ENCODE results near the gene NT5DC3. TPM values are rescaled to one million over a fixed set of nuclear protein-coding genes. Genes with fewer than 3 reads are reported as not detected.

The NT5DC3 gene
- total and polyA plus RNA-seq, 2 experiments from 2014 or later, result 0.91 to 1.8 TPM

- DNase-seq (ENCODE audit: low read depth in 1 of 2, low spot score in 1 of 2), result no peak
- H3K27ac ChIP-seq, result no peak overlapping the region
- H3K4me3 ChIP-seq, result no peak overlapping the region
- H3K9me3 ChIP-seq (ENCODE audit: low read depth), result no peaks in the 10 kb centered on the region
- no peaks in the 10 kb centered on the region for H3K27me3 ChIP-seq
- TF ChIP-seq CTCF (IDR thresholded peaks at IDR 0.05; ENCODE audit: low read depth, low read length), result no peak
- no peaks in the 10 kb centered on the region for H3K4me1 ChIP-seq (ENCODE audit: low read depth)
- no peaks in the 10 kb centered on the region for H3K36me3 ChIP-seq
These were observed 62.3 kb downstream of the NT5DC3 start for GRCh38 chr12:103778781-103779180.

- Histone ChIP-seq H3K9me3 (ENCODE audit: low read depth) (no peaks in the 10 kb centered on the region), H3K36me3 (no peaks in the 10 kb centered on the region), H3K27me3 (no peaks in the 10 kb centered on the region), H3K27ac (no peak overlapping the region), H3K4me1 (ENCODE audit: low read depth) (no peaks in the 10 kb centered on the region), H3K4me3 (no peak overlapping the region)
- DNase-seq (ENCODE audit: low read depth in 1 of 2, low spot score in 1 of 2), result no peak
- TF ChIP-seq CTCF (IDR thresholded peaks at IDR 0.05; ENCODE audit: low read depth, low read length), result no peak
These were observed 66.0 kb downstream of the NT5DC3 start for GRCh38 chr12:103774977-103775560.

- Histone ChIP-seq H3K4me1 (ENCODE audit: low read depth) (no peaks in the 10 kb centered on the region), H3K9me3 (ENCODE audit: low read depth) (no peaks in the 10 kb centered on the region), H3K27ac (no peak overlapping the region), H3K36me3 (no peaks in the 10 kb centered on the region), H3K4me3 (no peak overlapping the region), H3K27me3 (no peaks in the 10 kb centered on the region)
- peak in 1 of 2 donors; percentile 31 for DNase-seq (ENCODE audit: low read depth in 1 of 2, low spot score in 1 of 2)
- TF ChIP-seq CTCF (IDR thresholded peaks at IDR 0.05; ENCODE audit: low read depth, low read length), result no peak
These were observed 67.7 kb downstream of the NT5DC3 start for GRCh38 chr12:103773109-103773910.

GRCh38 chr12:103772367-103773108, 68.5 kb downstream of the NT5DC3 start:
- no peaks in the 10 kb centered on the region for H3K9me3 ChIP-seq (ENCODE audit: low read depth)
- H3K27ac ChIP-seq, result no peak overlapping the region
- H3K4me1 ChIP-seq (ENCODE audit: low read depth), result no peaks in the 10 kb centered on the region
- H3K4me3 ChIP-seq, result no peak overlapping the region
- H3K36me3 ChIP-seq, result no peaks in the 10 kb centered on the region
- TF ChIP-seq CTCF (IDR thresholded peaks at IDR 0.05; ENCODE audit: low read depth, low read length), result no peak
- H3K27me3 ChIP-seq, result no peaks in the 10 kb centered on the region
- peak in 1 of 2 donors; percentile 36 for DNase-seq (ENCODE audit: low read depth in 1 of 2, low spot score in 1 of 2)

GRCh38 chr12:103771466-103771865, 69.6 kb downstream of the NT5DC3 start:
- Histone ChIP-seq H3K4me1 (ENCODE audit: low read depth) (no peaks in the 10 kb centered on the region), H3K9me3 (ENCODE audit: low read depth) (no peaks in the 10 kb centered on the region), H3K27me3 (no peaks in the 10 kb centered on the region), H3K36me3 (no peaks in the 10 kb centered on the region), H3K4me3 (no peak overlapping the region), H3K27ac (no peak overlapping the region)
- peak; percentile 69 for TF ChIP-seq CTCF (IDR thresholded peaks at IDR 0.05; ENCODE audit: low read depth, low read length)
- DNase-seq (ENCODE audit: low read depth in 1 of 2, low spot score in 1 of 2), result peak; percentile 65 to 70

Data from cardiac muscle cell (in vitro differentiated cells and primary cell).